Stimulated activated CD8-positive, alpha-beta memory T cell treated with anti-CD3 and anti-CD28 coated beads, Interleukin-12 subunit alpha, Interleukin-12 subunit beta, amount 100 ng/mL, for 24 hours (primary cell): ENCODE measurements around the gene RPTOR.

Experiments
- DNase-seq: peaks from one replicate; pipeline ENCODE4 v3.0.0-alpha.2; 2020; ENCODE audit errors: extremely low read depth

Gene RPTOR

GRCh38 chr17:80816241-80817103 is 271.8 kb downstream of the RPTOR start:
- no peak for DNase-seq

- no peak for DNase-seq
These were observed 272.7 kb downstream of the RPTOR start for GRCh38 chr17:80817321-80817845.

GRCh38 chr17:80817861-80818260 is 273.2 kb downstream of the RPTOR start:
- no peak for DNase-seq

DNA sequence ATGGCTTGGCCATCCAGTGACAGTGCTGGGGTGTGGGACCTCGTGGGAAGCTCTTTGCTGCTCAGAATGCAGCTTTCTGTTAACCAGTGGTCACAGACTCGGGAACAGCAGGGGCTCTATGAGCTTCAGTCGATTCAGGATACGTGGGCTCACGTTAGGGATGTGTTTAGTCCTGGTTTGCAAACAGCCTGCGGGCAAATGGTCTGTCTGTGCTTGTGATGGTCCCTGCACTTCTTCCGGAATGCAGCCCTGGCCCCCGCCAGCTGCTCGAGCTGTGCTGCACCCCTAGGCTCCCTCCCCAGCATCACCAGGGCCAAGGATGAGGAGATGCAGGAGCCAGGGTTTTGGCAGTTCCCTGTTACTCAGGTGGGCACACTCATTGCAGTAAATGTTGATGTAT is 274.2 kb downstream of the RPTOR start:
- DNase-seq: no peak

- DNase-seq: no peak
These were observed 275.0 kb downstream of the RPTOR start for GRCh38 chr17:80819422-80820164.

- DNase-seq: no peak
These were observed 275.7 kb downstream of the RPTOR start for GRCh38 chr17:80820331-80820730.

- no peak for DNase-seq
These were observed 276.9 kb downstream of the RPTOR start for GRCh38 chr17:80821546-80821945.

GRCh38 chr17:80822021-80822699 is 277.5 kb downstream of the RPTOR start:
- no peak for DNase-seq

- no peak for DNase-seq
These were observed 278.2 kb downstream of the RPTOR start for GRCh38 chr17:80822700-80823410.

GRCh38 chr17:80824549-80825470 is 280.2 kb downstream of the RPTOR start:
- no peak for DNase-seq

- DNase-seq: no peak
These were observed 281.1 kb downstream of the RPTOR start for GRCh38 chr17:80825471-80826345.

DNA sequence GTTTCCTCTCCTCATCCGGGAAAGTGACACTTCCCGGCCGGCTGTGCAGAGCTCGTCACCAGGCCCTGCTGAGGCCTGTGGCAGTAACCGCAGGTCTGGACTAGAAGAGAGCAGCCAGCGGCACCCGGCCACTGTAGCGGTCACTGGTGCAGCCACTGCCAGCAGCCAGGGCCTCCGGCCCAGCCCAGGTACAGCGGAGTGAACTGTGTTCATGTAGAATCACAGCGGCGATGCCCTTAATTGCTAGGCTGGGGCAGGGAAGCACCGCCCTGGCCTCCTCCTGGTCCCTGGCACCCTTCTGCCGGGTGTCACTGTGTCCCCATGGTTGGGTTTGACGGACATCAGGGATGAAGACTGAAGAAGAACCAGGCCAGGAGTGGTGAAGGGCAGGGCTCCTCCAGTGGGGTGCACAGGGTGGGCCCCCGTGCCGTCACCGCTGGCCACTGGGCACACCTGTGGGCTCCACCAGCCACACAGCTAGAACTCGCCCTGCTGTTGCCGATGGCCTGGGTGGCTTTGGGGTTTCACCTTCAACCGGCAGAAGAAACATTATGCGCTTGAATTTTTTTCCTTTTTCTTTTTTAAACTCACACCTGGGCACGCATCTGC is 281.8 kb downstream of the RPTOR start:
- DNase-seq: no peak

DNA sequence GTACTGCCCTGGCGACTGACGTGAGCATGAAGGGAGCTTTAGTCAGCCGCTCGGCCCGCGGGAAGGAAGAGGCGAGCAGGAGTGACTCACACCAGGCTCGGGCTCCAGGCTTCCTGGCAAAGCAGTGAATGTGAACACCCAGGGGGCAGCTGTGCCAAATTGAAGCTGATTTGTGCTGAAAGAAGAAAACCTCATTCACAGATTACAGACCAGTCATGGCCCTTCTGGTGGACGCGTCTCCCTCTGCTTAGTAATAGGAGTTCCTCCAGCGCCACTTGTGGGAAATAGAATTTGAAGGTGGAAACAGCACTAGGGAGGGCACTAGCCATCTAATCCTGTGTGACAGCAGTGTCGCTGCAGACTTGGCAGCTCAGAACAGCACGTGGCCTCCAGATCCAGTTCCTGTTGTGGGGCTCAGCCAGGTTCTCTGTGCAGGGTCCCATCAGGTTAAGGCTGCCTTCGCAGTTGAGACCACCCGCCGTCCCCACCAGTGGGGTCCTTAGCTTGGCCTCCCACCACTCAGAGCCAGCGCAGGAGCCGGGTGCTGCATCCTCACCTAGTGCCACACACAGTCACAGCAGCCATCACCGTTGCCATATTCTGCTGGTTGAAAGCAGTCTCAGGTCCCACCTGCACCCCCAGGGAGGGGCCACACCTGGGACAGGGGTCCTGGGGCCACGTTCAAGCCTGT is 282.5 kb downstream of the RPTOR start:
- no peak for DNase-seq

GRCh38 chr17:80827646-80828643 is 283.3 kb downstream of the RPTOR start:
- DNase-seq: no peak

DNA sequence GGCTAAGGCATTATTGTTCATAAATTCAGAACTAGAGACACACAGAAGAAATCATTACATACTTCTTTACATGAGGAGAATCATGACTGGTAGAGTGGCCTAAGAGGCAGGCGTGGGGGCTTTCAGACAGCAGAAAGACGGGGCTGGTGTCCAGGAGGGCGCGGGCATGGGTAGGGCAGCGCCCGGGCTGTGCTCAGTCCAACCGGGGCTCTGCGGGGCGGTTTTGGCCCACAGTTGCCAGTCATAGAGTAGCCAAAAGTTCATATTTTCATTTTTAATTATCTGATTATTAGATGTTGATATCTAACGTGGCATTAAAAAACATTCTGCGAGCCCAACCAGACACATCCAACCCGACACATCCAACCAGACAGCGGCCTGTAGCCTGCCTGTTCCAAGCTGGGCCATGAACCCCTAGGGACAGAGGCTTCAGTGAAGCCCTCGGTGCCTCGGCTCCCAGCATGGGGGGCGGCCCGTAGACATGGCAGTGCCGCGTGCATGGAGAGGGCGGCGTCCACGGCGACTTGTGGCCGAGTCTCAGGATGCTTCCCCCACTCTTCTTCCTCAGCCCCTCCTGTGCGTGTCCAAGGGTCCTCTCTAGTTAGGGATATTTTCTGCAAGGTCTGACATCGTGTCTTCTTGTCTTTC is 284.7 kb downstream of the RPTOR start:
- no peak for DNase-seq

DNA sequence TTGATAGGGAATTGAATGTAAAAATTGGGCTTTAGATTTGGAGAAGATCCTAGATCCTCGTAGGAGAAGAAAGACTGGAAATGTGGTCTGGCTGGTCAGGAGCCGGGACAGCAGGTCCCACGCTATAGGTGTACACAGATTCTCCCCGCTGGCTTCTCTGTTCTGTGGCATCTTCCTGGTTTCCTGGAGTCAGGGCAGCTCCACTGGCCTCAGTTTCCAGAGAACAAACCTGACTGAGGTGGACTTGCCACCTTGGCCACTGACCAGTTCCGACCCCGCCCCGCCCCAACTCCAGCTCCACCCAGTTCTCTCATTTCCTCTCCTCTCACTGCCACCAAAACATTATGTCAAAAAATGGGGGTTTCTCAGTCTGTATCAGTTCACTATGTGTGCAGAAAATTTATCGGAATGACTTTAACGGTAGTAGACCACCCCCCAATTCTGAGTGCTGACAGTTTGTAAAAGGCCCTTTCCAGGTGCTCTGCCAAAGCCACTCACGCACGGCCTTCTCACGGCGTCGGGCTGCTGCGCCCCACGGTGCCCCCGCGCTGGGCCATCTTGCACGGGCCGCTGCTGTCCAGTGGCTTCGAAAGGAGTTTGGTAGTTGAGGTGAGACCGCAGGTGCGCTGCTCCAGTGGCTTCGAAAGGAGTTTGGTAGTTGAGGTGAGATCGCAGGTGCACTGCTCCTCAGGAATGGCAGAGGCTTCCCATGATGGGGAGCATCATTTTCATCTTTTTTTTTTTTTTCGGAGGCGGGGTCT is 285.6 kb downstream of the RPTOR start:
- DNase-seq: no peak
